Mesendoderm (in vitro differentiated cells): Measurements from ENCODE around the gene BCS1L.
"Not testable (repeated sequence)": the region's sequence is repeated elsewhere in the genome, so short reads cannot be mapped to it uniquely, and the experiment has no call there.

ENCODE experiments used
- DNase-seq: peaks from one replicate; pipeline ENCODE4 v3.0.0; 2013
- H2AK5ac ChIP-seq: 2 replicates; pipeline ENCODE4 v1.6.1; 2013; ENCODE audit warnings: low read length, inconsistent platforms
- H2BK120ac ChIP-seq: 2 replicates; pipeline ENCODE4 v1.6.1; 2013; ENCODE audit warnings: low read depth, mild to moderate bottlenecking, low read length, moderate library complexity, mixed read lengths
- H2BK15ac ChIP-seq: replicated peaks from 2 replicates; pipeline ENCODE4 v1.6.1; 2013; ENCODE audit warnings: low read depth, mild to moderate bottlenecking, moderate library complexity
- H2BK5ac ChIP-seq: 2 replicates; pipeline ENCODE4 v1.6.1; 2013; ENCODE audit warnings: low read length, inconsistent platforms
- H3K18ac ChIP-seq: 2 replicates; pipeline ENCODE4 v1.6.1; 2013; ENCODE audit warnings: mild to moderate bottlenecking, low read length, mixed read lengths
- H3K23ac ChIP-seq: one replicate; pipeline ENCODE4 v1.6.1; 2013; ENCODE audit warnings: low read length
- H3K27ac ChIP-seq: 2 replicates; pipeline ENCODE4 v1.5.1; 2013; ENCODE audit warnings: low read depth, mild to moderate bottlenecking, inconsistent platforms, low read length, moderate library complexity
- H3K27me3 ChIP-seq: 2 replicates; pipeline ENCODE4 v1.6.1; 2013; ENCODE audit warnings: low read length, control low read depth, mild to moderate bottlenecking, inconsistent platforms; ENCODE audit not compliant: insufficient read depth, poor library complexity
- H3K36me3 ChIP-seq: 2 replicates; pipeline ENCODE4 v1.6.1; 2013; ENCODE audit warnings: low read length, inconsistent platforms; ENCODE audit not compliant: control insufficient read depth, insufficient read depth
- H3K4ac ChIP-seq: one replicate; pipeline ENCODE4 v1.6.1; 2013; ENCODE audit warnings: low read depth, mild to moderate bottlenecking, low read length, moderate library complexity
- H3K4me1 ChIP-seq: 2 replicates; pipeline ENCODE4 v1.6.1; 2013; ENCODE audit warnings: low read depth, low read length, inconsistent platforms; ENCODE audit not compliant: control insufficient read depth
- H3K4me2 ChIP-seq: 2 replicates; pipeline ENCODE4 v1.6.1; 2013; ENCODE audit warnings: low read length
- H3K4me3 ChIP-seq: 2 replicates; pipeline ENCODE4 v1.5.1; 2013; ENCODE audit warnings: mild to moderate bottlenecking, low read length
- H3K56ac ChIP-seq: one replicate; pipeline ENCODE4 v1.6.1; 2013; ENCODE audit warnings: low read length
- H3K79me1 ChIP-seq: 2 replicates; pipeline ENCODE4 v1.6.1; 2013; ENCODE audit warnings: low read length, inconsistent platforms
- H3K79me2 ChIP-seq: 2 replicates; pipeline ENCODE4 v1.6.1; 2013; ENCODE audit warnings: mild to moderate bottlenecking, low read length; ENCODE audit not compliant: control insufficient read depth, insufficient read depth
- H3K9ac ChIP-seq: 2 replicates; pipeline ENCODE4 v1.6.1; 2013; ENCODE audit warnings: low read length, inconsistent platforms
- H4K5ac ChIP-seq: one replicate; pipeline ENCODE4 v1.6.1; 2013; ENCODE audit warnings: low read length
- H4K8ac ChIP-seq: one replicate; pipeline ENCODE4 v1.6.1; 2013; ENCODE audit warnings: low read depth, mild to moderate bottlenecking, control low read depth, low read length, moderate library complexity
- WGBS: extraction: QIAGEN DNeasy Blood & Tissue Kit; methylation state at CpG from one replicate; pipeline ENCODE4 v1.1.7; 2013; ENCODE audit warnings: low lambda C conversion rate, missing lambda C conversion rate; ENCODE audit not compliant: insufficient coverage; ENCODE audit errors: extremely low coverage; 5-methylcytosine and 5-hydroxymethylcytosine counted together

The BCS1L gene

GRCh38 chr2:218679119-218679518 is 19.6 kb downstream of the BCS1L start:
- Histone ChIP-seq H3K4ac (no peak overlapping the region), H3K9ac (no peak overlapping the region), H4K5ac (no peak overlapping the region), H2AK5ac (no peak overlapping the region), H2BK5ac (no peak overlapping the region), H2BK15ac (no peak overlapping the region), H2BK120ac (no peak overlapping the region), H3K56ac (no peak overlapping the region), H3K36me3 (peaks cover 1% of the 10 kb centered on the region), H3K4me3 (no peak overlapping the region), H3K27me3 (no peaks in the 10 kb centered on the region), H3K79me2 (no peaks in the 10 kb centered on the region), H3K18ac (no peak overlapping the region), H4K8ac (no peak overlapping the region), H3K27ac (no peak overlapping the region), H3K23ac (no peak overlapping the region), H3K4me2 (no peak overlapping the region), H3K79me1 (no peaks in the 10 kb centered on the region), H3K4me1 (no peaks in the 10 kb centered on the region)
- no peak for DNase-seq
- no CpG with 5 or more reads among the region's 4 CpGs for WGBS

- Histone ChIP-seq H3K4me1 (no peaks in the 10 kb centered on the region), H2AK5ac (no peak overlapping the region), H3K4me3 (no peak overlapping the region), H4K8ac (no peak overlapping the region), H3K23ac (no peak overlapping the region), H3K79me1 (no peaks in the 10 kb centered on the region), H3K9ac (no peak overlapping the region), H2BK120ac (no peak overlapping the region), H3K36me3 (peaks cover 2% of the 10 kb centered on the region), H3K27me3 (no peaks in the 10 kb centered on the region), H4K5ac (no peak overlapping the region), H3K56ac (no peak overlapping the region), H2BK15ac (no peak overlapping the region), H3K18ac (no peak overlapping the region), H3K79me2 (no peaks in the 10 kb centered on the region), H2BK5ac (no peak overlapping the region), H3K4me2 (no peak overlapping the region), H3K4ac (no peak overlapping the region), H3K27ac (no peak overlapping the region)
- DNase-seq = no peak
- no CpG with 5 or more reads among the region's 3 CpGs for WGBS
Observed at GRCh38 chr2:218680061-218680460, 20.6 kb downstream of the BCS1L start.

- not testable (repeated sequence) for H2BK5ac ChIP-seq, H3K27ac ChIP-seq, H3K36me3 ChIP-seq, H3K9ac ChIP-seq, H4K8ac ChIP-seq, H3K4me1 ChIP-seq, H3K79me2 ChIP-seq, H3K4me2 ChIP-seq, H2BK120ac ChIP-seq, H3K4me3 ChIP-seq, H3K56ac ChIP-seq, H3K27me3 ChIP-seq, H2AK5ac ChIP-seq, H4K5ac ChIP-seq, H3K18ac ChIP-seq, H3K23ac ChIP-seq, H3K79me1 ChIP-seq, H2BK15ac ChIP-seq, H3K4ac ChIP-seq
- no CpG with 5 or more reads among the region's 5 CpGs for WGBS
- peak; percentile 91 for DNase-seq
Observed at GRCh38 chr2:218687400-218688060, 28.0 kb downstream of the BCS1L start.

- no peak overlapping the region for H3K4me2 ChIP-seq
- no peak overlapping the region for H4K8ac ChIP-seq
- no peak overlapping the region for H3K23ac ChIP-seq
- H3K27ac ChIP-seq = no peak overlapping the region
- no peak overlapping the region for H2BK15ac ChIP-seq
- H3K79me2 ChIP-seq = no peaks in the 10 kb centered on the region
- H2BK120ac ChIP-seq = no peak overlapping the region
- no peaks in the 10 kb centered on the region for H3K27me3 ChIP-seq
- H3K4me3 ChIP-seq = no peak overlapping the region
- no peak overlapping the region for H3K4ac ChIP-seq
- H2BK5ac ChIP-seq = no peak overlapping the region
- peaks cover 3% of the 10 kb centered on the region for H3K36me3 ChIP-seq
- no peaks in the 10 kb centered on the region for H3K4me1 ChIP-seq
- no peak overlapping the region for H3K9ac ChIP-seq
- H4K5ac ChIP-seq = no peak overlapping the region
- H2AK5ac ChIP-seq = no peak overlapping the region
- no peak overlapping the region for H3K56ac ChIP-seq
- H3K79me1 ChIP-seq = no peaks in the 10 kb centered on the region
- H3K18ac ChIP-seq = no peak overlapping the region
- DNase-seq = no peak
Observed at GRCh38 chr2:218691234-218691633, 31.8 kb downstream of the BCS1L start.

GRCh38 chr2:218694405-218695145 is 35.1 kb downstream of the BCS1L start:
- H3K4me3 ChIP-seq = no peak overlapping the region
- no peak for DNase-seq
- peaks cover 5% of the 10 kb centered on the region for H3K36me3 ChIP-seq
- no peak overlapping the region for H3K4ac ChIP-seq
- no peak overlapping the region for H3K4me2 ChIP-seq
- no peak overlapping the region for H4K8ac ChIP-seq
- H3K4me1 ChIP-seq = no peaks in the 10 kb centered on the region
- no peaks in the 10 kb centered on the region for H3K79me1 ChIP-seq
- H3K27me3 ChIP-seq = no peaks in the 10 kb centered on the region
- H3K18ac ChIP-seq = no peak overlapping the region
- H2BK15ac ChIP-seq = no peak overlapping the region
- no peaks in the 10 kb centered on the region for H3K79me2 ChIP-seq
- H4K5ac ChIP-seq = no peak overlapping the region
- no peak overlapping the region for H2BK5ac ChIP-seq
- H2AK5ac ChIP-seq = no peak overlapping the region
- H3K9ac ChIP-seq = no peak overlapping the region
- no CpG with 5 or more reads among the region's 3 CpGs for WGBS
- H2BK120ac ChIP-seq = no peak overlapping the region
- no peak overlapping the region for H3K56ac ChIP-seq
- H3K27ac ChIP-seq = no peak overlapping the region
- H3K23ac ChIP-seq = no peak overlapping the region

GRCh38 chr2:218698885-218699284 is 39.4 kb downstream of the BCS1L start:
- Histone ChIP-seq H3K9ac (no peak overlapping the region), H3K56ac (no peak overlapping the region), H4K8ac (no peak overlapping the region), H3K79me1 (no peaks in the 10 kb centered on the region), H2AK5ac (no peak overlapping the region), H3K18ac (no peak overlapping the region), H2BK5ac (no peak overlapping the region), H3K36me3 (peaks cover 4% of the 10 kb centered on the region), H4K5ac (no peak overlapping the region), H2BK120ac (no peak overlapping the region), H3K27me3 (no peaks in the 10 kb centered on the region), H3K27ac (no peak overlapping the region), H3K4ac (no peak overlapping the region), H3K4me1 (no peaks in the 10 kb centered on the region), H3K4me2 (no peak overlapping the region), H2BK15ac (no peak overlapping the region), H3K79me2 (no peaks in the 10 kb centered on the region), H3K4me3 (no peak overlapping the region), H3K23ac (no peak overlapping the region)
- DNase-seq = no peak
- WGBS = no CpG with 5 or more reads among the region's 8 CpGs
